GM12878 (cell line): ENCODE measurements around the gene ZFP1.

Experiments
- CBFB ChIP-seq: IDR thresholded peaks from 2 replicates; pipeline ENCODE4 v1.6.1; 2016; ENCODE audit warnings: antibody characterized with exemption, low read depth
- CBX5 ChIP-seq: sonication (generic); IDR thresholded peaks from 2 replicates; pipeline ENCODE4 v1.6.1; 2016; ENCODE audit warnings: low read depth, moderate library complexity, mild to moderate bottlenecking, inconsistent platforms
- CTCF ChIP-seq, 3 experiments: IDR thresholded peaks in 2 of 3; conservative IDR thresholded peaks in 1 of 3; 2 replicates each; pipeline ENCODE4 v1.5.1; 2011; ENCODE audit warnings: low read depth in 3 of 3, low read length in 3 of 3, mild to moderate bottlenecking in 3 of 3, control low read depth in 2 of 3, moderate library complexity in 2 of 3, inconsistent platforms in 1 of 3, mixed read lengths in 1 of 3; ENCODE audit not compliant: control insufficient read depth in 2 of 3, insufficient read depth in 1 of 3; ENCODE audit errors: extremely low read depth in 1 of 3
- GABPA ChIP-seq: IDR thresholded peaks from 2 replicates; pipeline ENCODE4 v1.6.1; 2014; ENCODE audit warnings: antibody characterized with exemption, low read depth, mild to moderate bottlenecking, inconsistent platforms
- HDAC6 ChIP-seq: fragments of 200-600 bp; sonication (generic); IDR thresholded peaks from one replicate; pipeline ENCODE4 v1.8.0; 2017; ENCODE audit warnings: antibody characterized with exemption; ENCODE audit not compliant: unreplicated experiment
- IRF3 ChIP-seq: fragments of 450-650 bp; IDR thresholded peaks from 2 replicates; pipeline ENCODE4 v1.6.1; 2014; ENCODE audit warnings: mild to moderate bottlenecking
- USF2 ChIP-seq: IDR thresholded peaks from 2 replicates; pipeline ENCODE4 v1.6.1; 2011; ENCODE audit warnings: low read depth, low read length, improper control_type of control experiment, borderline replicate concordance
- YBX1 ChIP-seq: fragments of 450-650 bp; IDR thresholded peaks from 2 replicates; pipeline ENCODE4 v1.6.1; 2016; ENCODE audit warnings: antibody characterized with exemption
- ZNF384 ChIP-seq: IDR thresholded peaks from 2 replicates; pipeline ENCODE4 v1.6.1; 2012; ENCODE audit warnings: low read depth, mild to moderate bottlenecking, low read length, improper control_type of control experiment, borderline replicate concordance

- no peak for TF ChIP-seq CBX5
- TF ChIP-seq CBFB = no peak
- TF ChIP-seq CTCF (IDR thresholded peaks at IDR 0.05 in 2 of 3, conservative IDR thresholded peaks at IDR 0.05 in 1 of 3; ENCODE audit: control insufficient read depth in 2 of 3, extremely low read depth in 1 of 3, insufficient read depth in 1 of 3, low read depth in 3 of 3, low read length in 3 of 3) = no peak
- TF ChIP-seq HDAC6 = no peak
- TF ChIP-seq IRF3 = no peak
- no peak for TF ChIP-seq ZNF384
- TF ChIP-seq GABPA = no peak
- no peak for TF ChIP-seq YBX1
- TF ChIP-seq USF2 = no peak
Measured at GRCh38 chr16:75111961-75112733, 36.2 kb upstream of the ZFP1 start.
